ENCODE results near the gene PRKCG. TPM values are rescaled to one million over a fixed set of nuclear protein-coding genes. Genes with fewer than 3 reads are reported as not detected.
A peak's percentile ranks its signal among the peaks of the same experiment; 100 is the strongest.

The PRKCG gene
- total and polyA plus RNA-seq, 7 donors, result 0.01 TPM; not detected in 6

- peaks cover 0 to 53% (median 5%) of the 10 kb centered on the region in 3 donors for H3K27me3 ChIP-seq (ENCODE audit: insufficient read depth in 3 of 3, low read length in 2 of 3)
- no peak overlapping the region for H3K27ac ChIP-seq
These were observed 10.4 kb downstream of the PRKCG start for GRCh38 chr19:53892301-53892980.

GRCh38 chr19:53892981-53893325 lies 11.0 kb downstream of the PRKCG start:
- no peak overlapping the region for H3K4me3 ChIP-seq
- no peaks in the 10 kb centered on the region for H3K9me3 ChIP-seq
- peaks cover 0 to 58% (median 7%) of the 10 kb centered on the region in 3 donors for H3K27me3 ChIP-seq (ENCODE audit: insufficient read depth in 3 of 3, low read length in 2 of 3)
- no peaks in the 10 kb centered on the region for H3K4me1 ChIP-seq
- WGBS, 3 donors, result 51 to 54% (median 53%) methylated on average over 8 of the region's 8 CpGs
- no peak overlapping the region for H3K27ac ChIP-seq
- TF ChIP-seq CTCF (IDR thresholded peaks at IDR 0.05), result no peak
- DNase-seq (peak in 1 of 2 donors; percentile 40), ATAC-seq (no peak)
- no peaks in the 10 kb centered on the region for H3K36me3 ChIP-seq (ENCODE audit: insufficient read depth in 1 of 2, low read depth in 1 of 2)
- intact Hi-C loops (cut with DNase I), result no loop called here

More at GRCh38 chr19:53892301-53892980, 10.4 kb downstream of the PRKCG start:
- Histone ChIP-seq H3K9me3 (no peaks in the 10 kb centered on the region), H3K36me3 (ENCODE audit: insufficient read depth in 1 of 2, low read depth in 1 of 2) (no peaks in the 10 kb centered on the region), H3K4me1 (no peaks in the 10 kb centered on the region), H3K4me3 (no peak overlapping the region)
- no peak for TF ChIP-seq CTCF (IDR thresholded peaks at IDR 0.05)
- 64 to 75% (median 73%) methylated on average over 20 to 23 of the region's 23 CpGs for WGBS, 3 donors
- intact Hi-C loops (cut with DNase I), result no loop called here
- ATAC-seq, result no peak
- peak in 1 of 2 donors; percentile 49 for DNase-seq

GRCh38 chr19:53894707-53895106 lies 12.7 kb downstream of the PRKCG start:
- no peak for TF ChIP-seq CTCF (IDR thresholded peaks at IDR 0.05)
- ATAC-seq, result no peak
- Histone ChIP-seq H3K4me3 (no peak overlapping the region), H3K36me3 (ENCODE audit: insufficient read depth in 1 of 2, low read depth in 1 of 2) (no peaks in the 10 kb centered on the region), H3K4me1 (no peaks in the 10 kb centered on the region), H3K9me3 (no peaks in the 10 kb centered on the region), H3K27me3 (ENCODE audit: insufficient read depth in 3 of 3, low read length in 2 of 3) (peaks cover 0 to 69% (median 15%) of the 10 kb centered on the region in 3 donors), H3K27ac (no peak overlapping the region)
- intact Hi-C loops (cut with DNase I), result no loop called here
- 74 to 76% (median 74%) methylated on average over 9 of the region's 9 CpGs for WGBS, 3 donors
- DNase-seq, result peak in 1 of 2 donors; percentile 19

- H3K27me3 ChIP-seq (ENCODE audit: insufficient read depth in 3 of 3, low read length in 2 of 3), result peaks cover 0 to 63% (median 20%) of the 10 kb centered on the region in 3 donors
These were observed 14.7 kb downstream of the PRKCG start for GRCh38 chr19:53896682-53897081.

More at GRCh38 chr19:53896682-53897081, 14.7 kb downstream of the PRKCG start:
- no peak for TF ChIP-seq CTCF (IDR thresholded peaks at IDR 0.05)
- no peaks in the 10 kb centered on the region for H3K36me3 ChIP-seq (ENCODE audit: insufficient read depth in 1 of 2, low read depth in 1 of 2)
- ATAC-seq (no peak), DNase-seq (peak in 1 of 2 donors; percentile 13)
- no peak overlapping the region for H3K27ac ChIP-seq
- H3K9me3 ChIP-seq, result no peaks in the 10 kb centered on the region
- intact Hi-C loops (cut with DNase I), result no loop called here
- no peak overlapping the region for H3K4me3 ChIP-seq
- WGBS, 3 donors, result 49 to 56% (median 53%) methylated on average over 4 of the region's 4 CpGs
- H3K4me1 ChIP-seq, result no peaks in the 10 kb centered on the region
